Ovary (tissue), 3 donors: ENCODE measurements around the gene GLE1.

Experiments
- EP300 ChIP-seq: sonication (generic); formaldehyde crosslinking; IDR thresholded peaks from one replicate; pipeline ENCODE4 v1.6.1; 2017; ENCODE audit warnings: antibody characterized with exemption
- POLR2A ChIP-seq: fragments of 450-650 bp; IDR thresholded peaks from one replicate; pipeline ENCODE4 v1.6.1; 2017; ENCODE audit warnings: antibody characterized with exemption, mild to moderate bottlenecking, moderate library complexity
- TF ChIP-seq, protein P1 (sequence below), 3 donors: fragments of 450-650 bp in 2 of 3; fragments of 200-600 bp in 1 of 3; IDR thresholded peaks; one replicate each; pipeline versions ENCODE4 v1.5.1 to v1.8.0; 2016 to 2022; ENCODE audit warnings: antibody characterized with exemption in 3 of 3, mild to moderate bottlenecking in 1 of 3
- donor health status: DM: no; HTN: no; CAD: no.

DNA sequence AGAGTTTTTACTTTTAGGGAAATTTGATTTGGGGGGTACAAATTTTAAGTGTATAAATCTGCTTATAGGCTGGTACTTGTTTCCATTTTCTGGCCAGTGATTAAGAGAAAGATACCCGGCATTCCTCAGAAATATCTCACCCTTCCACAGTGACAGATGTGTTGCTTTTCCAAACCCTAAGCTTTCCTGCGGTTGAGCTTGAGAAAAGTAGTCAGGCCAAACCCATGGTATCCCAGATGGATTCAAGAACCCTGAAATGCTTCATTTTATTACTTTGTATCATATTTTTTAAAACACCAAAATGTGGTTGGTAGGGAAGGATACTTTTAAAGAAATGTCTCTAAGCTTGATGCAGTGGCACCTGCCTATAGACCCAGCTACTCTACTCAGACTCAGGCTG lies 71.4 kb downstream of the GLE1 start:
- TF ChIP-seq EP300 (no peak), POLR2A (no peak)
- TF ChIP-seq, protein P1, sequence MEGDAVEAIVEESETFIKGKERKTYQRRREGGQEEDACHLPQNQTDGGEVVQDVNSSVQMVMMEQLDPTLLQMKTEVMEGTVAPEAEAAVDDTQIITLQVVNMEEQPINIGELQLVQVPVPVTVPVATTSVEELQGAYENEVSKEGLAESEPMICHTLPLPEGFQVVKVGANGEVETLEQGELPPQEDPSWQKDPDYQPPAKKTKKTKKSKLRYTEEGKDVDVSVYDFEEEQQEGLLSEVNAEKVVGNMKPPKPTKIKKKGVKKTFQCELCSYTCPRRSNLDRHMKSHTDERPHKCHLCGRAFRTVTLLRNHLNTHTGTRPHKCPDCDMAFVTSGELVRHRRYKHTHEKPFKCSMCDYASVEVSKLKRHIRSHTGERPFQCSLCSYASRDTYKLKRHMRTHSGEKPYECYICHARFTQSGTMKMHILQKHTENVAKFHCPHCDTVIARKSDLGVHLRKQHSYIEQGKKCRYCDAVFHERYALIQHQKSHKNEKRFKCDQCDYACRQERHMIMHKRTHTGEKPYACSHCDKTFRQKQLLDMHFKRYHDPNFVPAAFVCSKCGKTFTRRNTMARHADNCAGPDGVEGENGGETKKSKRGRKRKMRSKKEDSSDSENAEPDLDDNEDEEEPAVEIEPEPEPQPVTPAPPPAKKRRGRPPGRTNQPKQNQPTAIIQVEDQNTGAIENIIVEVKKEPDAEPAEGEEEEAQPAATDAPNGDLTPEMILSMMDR (IDR thresholded peaks at IDR 0.05) = no peak
